GM12878 (cell line): ENCODE data around the gene CNOT6L. TPM values are rescaled to one million over a fixed set of nuclear protein-coding genes. Genes with fewer than 3 reads are reported as not detected.

ENCODE experiments used
- ATAC-seq: fragments of 200-7000 bp; cut with Tn5 transposase; 3 replicates; pipeline ENCODE4 v1.9.1; 2020; ENCODE audit warnings: mild to moderate bottlenecking, moderate library complexity
- BruUV-seq: library from RNA; stranded (reverse); fragments of 400-500 nt; replicated peaks from 2 replicates; lab custom pipeline; 2021; lab: Mats Ljungman, UMichigan
- CTCF ChIA-PET: fragments of 300-600 bp; sonication (Branson Sonifier 250); formaldehyde crosslinking; extraction: SDS; loops from one replicate; lab custom pipeline; 2021; ENCODE audit warnings: inconsistent platforms; lab: Yijun Ruan, JAX
- POLR2A ChIA-PET: fragments of 350-600 bp; formaldehyde crosslinking; extraction: SDS; loops from one replicate; lab custom pipeline; 2021; ENCODE audit warnings: inconsistent platforms; lab: Charles Lee
- RAD21 ChIA-PET: fragments of 300-600 bp; sonication (Branson Sonifier 250); formaldehyde crosslinking; loops from one replicate; lab custom pipeline; 2023; ENCODE audit warnings: antibody characterized with exemption; ENCODE audit not compliant: unreplicated experiment; lab: Charles Lee
- SMC1A ChIA-PET: fragments of 300-600 bp; sonication (Branson Sonifier 250); formaldehyde crosslinking; loops from one replicate; lab custom pipeline; 2023; ENCODE audit not compliant: unreplicated experiment, uncharacterized antibody; lab: Charles Lee
- DNase-seq: peaks from one replicate; pipeline ENCODE4 v3.0.0-alpha.2; 2011; ENCODE audit warnings: low read depth, low spot score
- FAIRE-seq: peaks from 3 replicates; lab custom pipeline; 2011; peaks lifted over from hg19 to GRCh38; lab: Jason Lieb, UNC
- H2AFZ ChIP-seq: 2 replicates; pipeline ENCODE4 v1.6.0; 2011; ENCODE audit warnings: low read depth, low read length, control low read depth; ENCODE audit not compliant: control insufficient read depth
- H3K27ac ChIP-seq: 2 replicates; pipeline ENCODE4 v1.5.1; 2011; ENCODE audit warnings: control low read depth; ENCODE audit not compliant: control insufficient read depth, insufficient read depth
- H3K27me3 ChIP-seq, 2 experiments: replicated peaks in 1 of 2; 2 replicates each; pipeline versions ENCODE4 v1.6.0 to v1.6.1; 2011; ENCODE audit warnings: low read length in 1 of 2; ENCODE audit not compliant: control insufficient read depth in 2 of 2, insufficient read depth in 2 of 2
- H3K36me3 ChIP-seq, 2 experiments: 2 replicates each; pipeline ENCODE4 v1.5.1; 2011; ENCODE audit warnings: low read length in 1 of 2; ENCODE audit not compliant: control insufficient read depth in 2 of 2, insufficient read depth in 2 of 2
- H3K4me1 ChIP-seq: 2 replicates; pipeline ENCODE4 v1.6.1; 2011; ENCODE audit warnings: mild to moderate bottlenecking, low read length, moderate library complexity, mixed read lengths; ENCODE audit not compliant: control insufficient read depth, insufficient read depth
- H3K4me2 ChIP-seq: 2 replicates; pipeline ENCODE4 v1.6.0; 2011; ENCODE audit warnings: control low read depth; ENCODE audit not compliant: control insufficient read depth, insufficient read depth
- H3K4me3 ChIP-seq: fragments of 200-600 bp; sonication (generic); 2 replicates; pipeline ENCODE4 v1.5.1; 2016
- H3K79me2 ChIP-seq: 2 replicates; pipeline ENCODE4 v1.6.0; 2011; ENCODE audit warnings: low read length; ENCODE audit not compliant: control insufficient read depth, insufficient read depth
- H3K9ac ChIP-seq: 2 replicates; pipeline ENCODE4 v1.8.0; 2011; ENCODE audit warnings: low read length, control low read depth, mixed read lengths; ENCODE audit not compliant: control insufficient read depth, insufficient read depth
- H3K9me3 ChIP-seq: replicated peaks from 3 replicates; pipeline ENCODE4 v1.5.1; 2011; ENCODE audit warnings: mild to moderate bottlenecking, low read length; ENCODE audit not compliant: control insufficient read depth, insufficient read depth
- H4K20me1 ChIP-seq: 2 replicates; pipeline ENCODE4 v1.6.0; 2011; ENCODE audit not compliant: control insufficient read depth, insufficient read depth
- BACH1 ChIP-seq: fragments of 450-650 bp; IDR thresholded peaks from 2 replicates; pipeline ENCODE4 v1.6.1; 2017; ENCODE audit warnings: mild to moderate bottlenecking, borderline replicate concordance
- CBX5 ChIP-seq: sonication (generic); IDR thresholded peaks from 2 replicates; pipeline ENCODE4 v1.6.1; 2016; ENCODE audit warnings: low read depth, moderate library complexity, mild to moderate bottlenecking, inconsistent platforms
- ETV6 ChIP-seq, 2 experiments: fragments of 450-650 bp in 1 of 2; IDR thresholded peaks in 1 of 2; conservative IDR thresholded peaks in 1 of 2; 2 replicates each; pipeline ENCODE4 v1.6.1; 2014; ENCODE audit warnings: antibody characterized with exemption in 1 of 2, borderline replicate concordance in 1 of 2, low read depth in 1 of 2, mild to moderate bottlenecking in 1 of 2, moderate library complexity in 1 of 2
- EZH2 ChIP-seq: IDR thresholded peaks from 2 replicates; pipeline ENCODE4 v1.6.1; 2012; ENCODE audit warnings: low read depth, mild to moderate bottlenecking, control low read depth, inconsistent platforms, low read length, borderline replicate concordance; ENCODE audit not compliant: control insufficient read depth
- FOXM1 ChIP-seq: IDR thresholded peaks from 2 replicates; pipeline ENCODE4 v1.6.1; 2012; ENCODE audit warnings: low read depth, mild to moderate bottlenecking, inconsistent platforms, low read length, moderate library complexity
- HDGF ChIP-seq: fragments of 450-650 bp; IDR thresholded peaks from 2 replicates; pipeline ENCODE4 v1.6.1; 2016; ENCODE audit warnings: antibody characterized with exemption
- NBN ChIP-seq: fragments of 450-650 bp; IDR thresholded peaks from 2 replicates; pipeline ENCODE4 v1.6.1; 2016
- NFYA ChIP-seq: IDR thresholded peaks from 2 replicates; pipeline ENCODE4 v1.6.1; 2011; ENCODE audit warnings: low read depth, mild to moderate bottlenecking, low read length, improper control_type of control experiment, borderline replicate concordance
- NFYB ChIP-seq: IDR thresholded peaks from 2 replicates; pipeline ENCODE4 v1.6.1; 2011; ENCODE audit warnings: low read depth, mild to moderate bottlenecking, low read length, improper control_type of control experiment, moderate library complexity; ENCODE audit not compliant: insufficient read depth
- SIN3A ChIP-seq: IDR thresholded peaks from 2 replicates; pipeline ENCODE4 v1.6.1; 2012; ENCODE audit warnings: low read depth, low read length, improper control_type of control experiment
- SMARCA5 ChIP-seq: fragments of 450-650 bp; IDR thresholded peaks from 2 replicates; pipeline ENCODE4 v1.6.1; 2017; ENCODE audit warnings: mild to moderate bottlenecking
- SREBF2 ChIP-seq: IDR thresholded peaks from 2 replicates; pipeline ENCODE4 v1.6.1; 2012; ENCODE audit warnings: mild to moderate bottlenecking, low read length
- STAT1 ChIP-seq: fragments of 450-650 bp; conservative IDR thresholded peaks from 2 replicates; pipeline ENCODE4 v1.6.1; 2014; ENCODE audit warnings: antibody characterized with exemption, mild to moderate bottlenecking
- ZBED1 ChIP-seq: IDR thresholded peaks from 2 replicates; pipeline ENCODE4 v1.6.1; 2016; ENCODE audit warnings: borderline replicate concordance
- WGBS: methylation state at CpG from one replicate; pipeline ENCODE4 v1.1.6; 2016; ENCODE audit warnings: low lambda C conversion rate; ENCODE audit not compliant: insufficient replicate concordance, insufficient coverage; ENCODE audit errors: missing lambda C conversion rate; 5-methylcytosine and 5-hydroxymethylcytosine counted together
- in situ Hi-C: fragments of 300-500 bp; cut with MboI; formaldehyde crosslinking; loops from 9 replicates; pipeline ENCODE4 v1.14.3; 2018; ENCODE audit warnings: mixed read lengths
- intact Hi-C: fragments of 100-400 bp; cut with micrococcal nuclease; formaldehyde crosslinking; loops from one replicate; pipeline ENCODE4 v1.14.2; 2022; ENCODE audit not compliant: unreplicated experiment
- polyA plus RNA-seq, 11 experiments: library from polyadenylated mRNA; depleted of rRNA in 4 of 11; unstranded in 6 of 11; stranded (reverse) in 5 of 11; fragments of >200 nt; fragmentation: Nextera tagmentation in 4 of 11; fragmentation: Illumina TruSeq in 1 of 11; extraction: Ambion mirVana in 4 of 11; extraction: Trizol in 1 of 11; gene quantifications; 1 replicate in 1 of 11; 2 replicates in 10 of 11; pipeline versions ENCODE4 v1.2.1 to v1.2.3, GENCODE V29; 2011 to 2016; ENCODE audit warnings: inconsistent platforms in 2 of 11, missing spikeins in 2 of 11, low read depth in 1 of 11
- total RNA-seq, 4 experiments: library from RNA; depleted of rRNA in 3 of 4; stranded (reverse); fragments of >200 nt in 3 of 4; fragmentation: Illumina TruSeq in 1 of 4; extraction: Trizol in 1 of 4; gene quantifications; 2 replicates each; pipeline versions ENCODE4 v1.2.1 to v1.2.3, GENCODE V29; 2013 to 2021
- TF ChIP-seq, protein P1 (sequence below): fragments of 150-350 bp; IDR thresholded peaks from 2 replicates; pipeline ENCODE4 v1.6.1; 2016; ENCODE audit warnings: low read depth, low read length
- TF ChIP-seq, protein P2 (sequence below): fragments of 450-650 bp; IDR thresholded peaks from 2 replicates; pipeline ENCODE4 v1.6.1; 2018; ENCODE audit warnings: mild to moderate bottlenecking, low read depth, moderate library complexity; ENCODE audit not compliant: partially characterized antibody

CNOT6L gene
- total and polyA plus RNA-seq, 10 of the 15 experiments (the other 5 are each of a cell fraction or from before 2014, with no cell fraction given): 1.1 to 10.0 (median 3.0) TPM

DNA sequence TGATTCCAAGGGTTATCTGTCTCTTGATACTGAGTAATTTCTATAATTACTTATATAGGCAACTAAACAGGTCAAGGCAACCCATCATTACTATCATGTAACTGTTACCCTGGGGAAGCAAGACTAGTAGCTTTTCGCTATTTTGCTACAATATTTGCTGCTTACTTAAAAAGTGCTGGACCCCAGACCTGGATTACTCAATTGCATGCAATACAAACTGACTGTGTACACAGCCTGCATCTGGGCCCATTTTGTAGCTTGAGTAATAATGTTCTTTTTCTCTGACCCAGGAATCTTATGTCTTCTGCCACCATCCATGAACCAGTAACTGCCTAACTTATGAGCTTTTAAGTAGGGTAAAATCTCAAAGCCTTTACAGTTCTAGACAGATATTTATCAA is 53.4 kb downstream of the CNOT6L start (continued):
- TF ChIP-seq, protein P1, sequence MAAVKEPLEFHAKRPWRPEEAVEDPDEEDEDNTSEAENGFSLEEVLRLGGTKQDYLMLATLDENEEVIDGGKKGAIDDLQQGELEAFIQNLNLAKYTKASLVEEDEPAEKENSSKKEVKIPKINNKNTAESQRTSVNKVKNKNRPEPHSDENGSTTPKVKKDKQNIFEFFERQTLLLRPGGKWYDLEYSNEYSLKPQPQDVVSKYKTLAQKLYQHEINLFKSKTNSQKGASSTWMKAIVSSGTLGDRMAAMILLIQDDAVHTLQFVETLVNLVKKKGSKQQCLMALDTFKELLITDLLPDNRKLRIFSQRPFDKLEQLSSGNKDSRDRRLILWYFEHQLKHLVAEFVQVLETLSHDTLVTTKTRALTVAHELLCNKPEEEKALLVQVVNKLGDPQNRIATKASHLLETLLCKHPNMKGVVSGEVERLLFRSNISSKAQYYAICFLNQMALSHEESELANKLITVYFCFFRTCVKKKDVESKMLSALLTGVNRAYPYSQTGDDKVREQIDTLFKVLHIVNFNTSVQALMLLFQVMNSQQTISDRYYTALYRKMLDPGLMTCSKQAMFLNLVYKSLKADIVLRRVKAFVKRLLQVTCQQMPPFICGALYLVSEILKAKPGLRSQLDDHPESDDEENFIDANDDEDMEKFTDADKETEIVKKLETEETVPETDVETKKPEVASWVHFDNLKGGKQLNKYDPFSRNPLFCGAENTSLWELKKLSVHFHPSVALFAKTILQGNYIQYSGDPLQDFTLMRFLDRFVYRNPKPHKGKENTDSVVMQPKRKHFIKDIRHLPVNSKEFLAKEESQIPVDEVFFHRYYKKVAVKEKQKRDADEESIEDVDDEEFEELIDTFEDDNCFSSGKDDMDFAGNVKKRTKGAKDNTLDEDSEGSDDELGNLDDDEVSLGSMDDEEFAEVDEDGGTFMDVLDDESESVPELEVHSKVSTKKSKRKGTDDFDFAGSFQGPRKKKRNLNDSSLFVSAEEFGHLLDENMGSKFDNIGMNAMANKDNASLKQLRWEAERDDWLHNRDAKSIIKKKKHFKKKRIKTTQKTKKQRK: no peak
- TF ChIP-seq NBN (no peak), ZBED1 (no peak), STAT1 (no peak), BACH1 (no peak), CBX5 (no peak), SREBF2 (no peak)

DNA sequence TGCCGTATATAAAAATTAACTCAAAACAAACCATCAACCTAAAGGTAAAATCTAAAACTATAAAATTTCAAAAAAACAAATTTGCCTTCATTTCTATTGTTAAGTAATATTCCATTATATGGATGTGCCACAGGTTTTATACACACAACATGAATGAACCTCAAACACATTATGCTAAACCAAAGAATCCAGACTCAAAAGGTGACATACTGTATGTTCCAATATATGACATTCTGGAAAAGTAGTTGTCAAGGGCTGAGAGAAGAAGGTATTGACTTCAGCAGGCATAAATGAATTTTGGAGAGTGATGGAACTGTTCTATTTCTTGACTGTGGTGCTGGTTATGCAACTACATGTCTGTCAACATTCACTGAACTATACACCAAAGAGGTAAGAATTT is 56.6 kb downstream of the CNOT6L start:
- 95% methylated on average over 1 of the region's 1 CpG for WGBS
- H3K4me1 ChIP-seq: no peaks in the 10 kb centered on the region
- BruUV-seq: no TSS peak
- H3K9ac ChIP-seq: no peak overlapping the region
- POLR2A ChIA-PET: no interaction called here
- no peak overlapping the region for H3K4me3 ChIP-seq
- intact Hi-C loops: no loop called here
- ATAC-seq: no peak
- no peak overlapping the region for H2AFZ ChIP-seq
- in situ Hi-C loops: no loop called here
- H3K27me3 ChIP-seq: no peaks in the 10 kb centered on the region
- no peaks in the 10 kb centered on the region for H3K36me3 ChIP-seq
- FAIRE-seq: no peak
- CTCF ChIA-PET: no interaction called here
- no peak overlapping the region for H3K4me2 ChIP-seq
- H3K9me3 ChIP-seq: no peaks in the 10 kb centered on the region
- RAD21 ChIA-PET: no interaction called here
- no peaks in the 10 kb centered on the region for H3K79me2 ChIP-seq
- DNase-seq: no peak
- no peak overlapping the region for H3K27ac ChIP-seq
- SMC1A ChIA-PET: interaction anchor here (0.6 kb wide), 1 partner anchor 19 kb away, joined by 3 read pairs; no protein-coding TSS in a partner anchor
- H4K20me1 ChIP-seq: no peaks in the 10 kb centered on the region
- TF ChIP-seq NFYB: no peak
- no peak for TF ChIP-seq FOXM1
- TF ChIP-seq SMARCA5: no peak
- no peak for TF ChIP-seq EZH2
- no peak for TF ChIP-seq ETV6 (conservative IDR thresholded peaks at IDR 0.05 in 1 of 2, IDR thresholded peaks at IDR 0.05 in 1 of 2; ENCODE audit: borderline replicate concordance in 1 of 2, low read depth in 1 of 2)
- no peak for TF ChIP-seq NFYA
- TF ChIP-seq, protein P2, sequence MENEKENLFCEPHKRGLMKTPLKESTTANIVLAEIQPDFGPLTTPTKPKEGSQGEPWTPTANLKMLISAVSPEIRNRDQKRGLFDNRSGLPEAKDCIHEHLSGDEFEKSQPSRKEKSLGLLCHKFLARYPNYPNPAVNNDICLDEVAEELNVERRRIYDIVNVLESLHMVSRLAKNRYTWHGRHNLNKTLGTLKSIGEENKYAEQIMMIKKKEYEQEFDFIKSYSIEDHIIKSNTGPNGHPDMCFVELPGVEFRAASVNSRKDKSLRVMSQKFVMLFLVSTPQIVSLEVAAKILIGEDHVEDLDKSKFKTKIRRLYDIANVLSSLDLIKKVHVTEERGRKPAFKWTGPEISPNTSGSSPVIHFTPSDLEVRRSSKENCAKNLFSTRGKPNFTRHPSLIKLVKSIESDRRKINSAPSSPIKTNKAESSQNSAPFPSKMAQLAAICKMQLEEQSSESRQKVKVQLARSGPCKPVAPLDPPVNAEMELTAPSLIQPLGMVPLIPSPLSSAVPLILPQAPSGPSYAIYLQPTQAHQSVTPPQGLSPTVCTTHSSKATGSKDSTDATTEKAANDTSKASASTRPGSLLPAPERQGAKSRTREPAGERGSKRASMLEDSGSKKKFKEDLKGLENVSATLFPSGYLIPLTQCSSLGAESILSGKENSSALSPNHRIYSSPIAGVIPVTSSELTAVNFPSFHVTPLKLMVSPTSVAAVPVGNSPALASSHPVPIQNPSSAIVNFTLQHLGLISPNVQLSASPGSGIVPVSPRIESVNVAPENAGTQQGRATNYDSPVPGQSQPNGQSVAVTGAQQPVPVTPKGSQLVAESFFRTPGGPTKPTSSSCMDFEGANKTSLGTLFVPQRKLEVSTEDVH: no peak
- no peak for TF ChIP-seq SIN3A
- no peak for TF ChIP-seq HDGF
